Neural cell (in vitro differentiated cells): ENCODE results near the gene SLC25A34. TPM values are rescaled to one million over a fixed set of nuclear protein-coding genes. Genes with fewer than 3 reads are reported as not detected.

Experiments
- H2AFZ ChIP-seq: fragments of 200-600, 300-800 bp; sonication (generic), shearing (Covaris generic); 2 replicates; pipeline ENCODE4 v1.6.0; 2014; ENCODE audit warnings: low read depth, mild to moderate bottlenecking, antibody characterized with exemption, low read length, moderate library complexity
- H3F3A ChIP-seq: fragments of 200-600 bp; shearing (Covaris generic); 2 replicates; pipeline ENCODE4 v1.6.1; 2016; ENCODE audit warnings: mild to moderate bottlenecking, moderate library complexity, mixed read lengths, antibody characterized with exemption, low read length; ENCODE audit not compliant: insufficient read depth, poor library complexity, severe bottlenecking
- H3K27ac ChIP-seq: fragments of 200-600, 300-800 bp; sonication (generic), shearing (Covaris generic); 2 replicates; pipeline ENCODE4 v1.5.1; 2014; ENCODE audit warnings: mild to moderate bottlenecking, low read length, moderate library complexity
- H3K27me3 ChIP-seq: fragments of 300-800, 200-600 bp; sonication (generic), shearing (Covaris generic); 2 replicates; pipeline ENCODE4 v1.6.0; 2014; ENCODE audit warnings: mild to moderate bottlenecking, low read depth, low read length, moderate library complexity; ENCODE audit not compliant: insufficient read depth
- H3K36me3 ChIP-seq: fragments of 300-800, 200-600 bp; sonication (generic), shearing (Covaris generic); 2 replicates; pipeline ENCODE4 v1.5.1; 2014; ENCODE audit warnings: mild to moderate bottlenecking, antibody characterized with exemption, low read length, moderate library complexity; ENCODE audit not compliant: insufficient read depth
- H3K4me2 ChIP-seq: fragments of 300-800, 200-600 bp; sonication (generic), shearing (Covaris generic); 2 replicates; pipeline ENCODE4 v1.6.0; 2014; ENCODE audit warnings: mild to moderate bottlenecking, low read length
- H3K4me3 ChIP-seq: fragments of 300-800, 200-600 bp; sonication (generic), shearing (Covaris generic); 2 replicates; pipeline ENCODE4 v1.5.1; 2014; ENCODE audit warnings: mild to moderate bottlenecking, low read length, moderate library complexity
- H3K79me2 ChIP-seq: fragments of 200-600 bp; shearing (Covaris generic); replicated peaks from 2 replicates; pipeline ENCODE4 v1.6.0; 2014; ENCODE audit warnings: mild to moderate bottlenecking, low read length, moderate library complexity; ENCODE audit not compliant: insufficient read depth
- H3K9ac ChIP-seq: fragments of 300-800, 200-600 bp; sonication (generic), shearing (Covaris generic); 2 replicates; pipeline ENCODE4 v1.6.1; 2016; ENCODE audit warnings: mild to moderate bottlenecking, low read length, mixed read lengths
- H3K9me2 ChIP-seq: fragments of 200-600 bp; shearing (Covaris generic); 2 replicates; pipeline ENCODE4 v1.6.1; 2016; ENCODE audit warnings: mild to moderate bottlenecking, low read length, mixed read lengths; ENCODE audit not compliant: insufficient read depth
- H3K9me3 ChIP-seq: fragments of 200-600, 300-800 bp; sonication (generic), shearing (Covaris generic); 2 replicates; pipeline ENCODE4 v1.6.1; 2016; ENCODE audit warnings: mild to moderate bottlenecking, mixed run types, low read length, moderate library complexity, mixed read lengths
- H4K20me1 ChIP-seq: fragments of 200-600 bp; shearing (Covaris generic); 2 replicates; pipeline ENCODE4 v1.6.1; 2016; ENCODE audit warnings: mild to moderate bottlenecking, mixed run types; ENCODE audit not compliant: insufficient read depth
- EP300 ChIP-seq: fragments of 450-650 bp; conservative IDR thresholded peaks from 2 replicates; pipeline ENCODE4 v1.6.1; 2014; ENCODE audit warnings: antibody characterized with exemption, mild to moderate bottlenecking, moderate library complexity; ENCODE audit not compliant: poor library complexity, severe bottlenecking
- EZH2 ChIP-seq: fragments of 200-600, 300-800 bp; shearing (Covaris generic), sonication (generic); IDR thresholded peaks from 2 replicates; pipeline ENCODE4 v1.6.1; 2014; ENCODE audit warnings: antibody characterized with exemption, low read length, borderline replicate concordance, mild to moderate bottlenecking; ENCODE audit not compliant: insufficient read depth, poor library complexity, severe bottlenecking
- MXI1 ChIP-seq: fragments of 450-650 bp; conservative IDR thresholded peaks from 2 replicates; pipeline ENCODE4 v1.6.1; 2014; ENCODE audit warnings: antibody characterized with exemption, mild to moderate bottlenecking; ENCODE audit not compliant: poor library complexity, severe bottlenecking
- POLR2AphosphoS5 ChIP-seq: IDR thresholded peaks from 2 replicates; pipeline ENCODE4 v1.6.1; 2012
- RAD21 ChIP-seq: fragments of 450-650 bp; conservative IDR thresholded peaks from 2 replicates; pipeline ENCODE4 v1.6.1; 2014; ENCODE audit warnings: antibody characterized with exemption, mild to moderate bottlenecking, moderate library complexity
- SMC3 ChIP-seq: fragments of 450-650 bp; conservative IDR thresholded peaks from 2 replicates; pipeline ENCODE4 v1.6.1; 2014; ENCODE audit warnings: antibody characterized with exemption, mild to moderate bottlenecking, moderate library complexity; ENCODE audit not compliant: poor library complexity
- TAF1 ChIP-seq: IDR thresholded peaks from 2 replicates; pipeline ENCODE4 v1.6.1; 2012; ENCODE audit warnings: low read depth
- polyA plus RNA-seq: library from polyadenylated mRNA; depleted of rRNA; stranded (reverse); fragments of >200 nt; gene quantifications from 2 replicates; pipeline ENCODE4 v1.2.3, GENCODE V29; 2014
- TF ChIP-seq, protein P1 (sequence below): fragments of 450-650 bp; IDR thresholded peaks from 2 replicates; pipeline ENCODE4 v1.5.1; 2014; ENCODE audit warnings: antibody characterized with exemption, mild to moderate bottlenecking, moderate library complexity; ENCODE audit not compliant: poor library complexity, severe bottlenecking
- TF ChIP-seq, protein P2 (sequence below): IDR thresholded peaks from 2 replicates; pipeline ENCODE4 v1.6.1; 2012; ENCODE audit warnings: borderline replicate concordance

Gene SLC25A34
- polyA plus RNA-seq, 1 donor from 2014 or later, result 5.4 TPM

DNA sequence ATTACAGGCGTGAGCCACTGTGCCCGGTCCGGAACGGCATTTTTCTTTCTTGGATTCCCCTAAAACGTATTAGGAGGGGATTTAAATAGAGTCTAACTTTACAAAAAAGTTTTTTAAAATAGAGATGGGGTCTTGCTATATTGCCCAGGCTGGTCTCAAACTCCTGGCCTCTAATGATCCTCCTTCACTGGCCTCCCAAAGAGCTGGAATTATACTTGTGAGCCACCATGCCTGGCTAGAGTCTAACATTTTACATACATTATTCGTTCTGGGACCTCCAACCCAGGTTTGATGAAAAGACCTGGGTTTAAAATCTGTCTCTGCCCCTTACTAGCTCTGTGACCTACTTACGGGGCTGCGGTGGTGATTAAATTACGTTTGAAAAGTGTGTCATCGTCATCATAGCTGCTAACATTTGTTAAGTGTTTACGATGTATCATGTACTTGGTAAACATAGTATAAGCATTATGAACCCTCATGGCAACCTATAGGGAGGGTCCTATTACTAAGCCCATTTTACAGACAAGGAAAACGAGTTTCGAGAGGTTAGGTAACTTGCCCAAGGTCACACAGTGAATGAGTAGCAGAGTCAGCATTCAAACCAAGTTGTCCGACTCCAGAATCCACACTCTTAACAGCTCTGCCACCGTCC is 27.4 kb upstream of the SLC25A34 start:
- no peaks in the 10 kb centered on the region for H3F3A ChIP-seq
- H3K9ac ChIP-seq, result no peak overlapping the region
- H2AFZ ChIP-seq, result no peak overlapping the region
- H3K9me3 ChIP-seq, result no peaks in the 10 kb centered on the region
- no peaks in the 10 kb centered on the region for H3K27me3 ChIP-seq
- TF ChIP-seq EP300, result no peak
- TF ChIP-seq, protein P1, sequence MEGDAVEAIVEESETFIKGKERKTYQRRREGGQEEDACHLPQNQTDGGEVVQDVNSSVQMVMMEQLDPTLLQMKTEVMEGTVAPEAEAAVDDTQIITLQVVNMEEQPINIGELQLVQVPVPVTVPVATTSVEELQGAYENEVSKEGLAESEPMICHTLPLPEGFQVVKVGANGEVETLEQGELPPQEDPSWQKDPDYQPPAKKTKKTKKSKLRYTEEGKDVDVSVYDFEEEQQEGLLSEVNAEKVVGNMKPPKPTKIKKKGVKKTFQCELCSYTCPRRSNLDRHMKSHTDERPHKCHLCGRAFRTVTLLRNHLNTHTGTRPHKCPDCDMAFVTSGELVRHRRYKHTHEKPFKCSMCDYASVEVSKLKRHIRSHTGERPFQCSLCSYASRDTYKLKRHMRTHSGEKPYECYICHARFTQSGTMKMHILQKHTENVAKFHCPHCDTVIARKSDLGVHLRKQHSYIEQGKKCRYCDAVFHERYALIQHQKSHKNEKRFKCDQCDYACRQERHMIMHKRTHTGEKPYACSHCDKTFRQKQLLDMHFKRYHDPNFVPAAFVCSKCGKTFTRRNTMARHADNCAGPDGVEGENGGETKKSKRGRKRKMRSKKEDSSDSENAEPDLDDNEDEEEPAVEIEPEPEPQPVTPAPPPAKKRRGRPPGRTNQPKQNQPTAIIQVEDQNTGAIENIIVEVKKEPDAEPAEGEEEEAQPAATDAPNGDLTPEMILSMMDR, result no peak
- TF ChIP-seq RAD21, result no peak
- no peak for TF ChIP-seq SMC3
- no peak overlapping the region for H3K4me3 ChIP-seq
- no peaks in the 10 kb centered on the region for H4K20me1 ChIP-seq
- H3K36me3 ChIP-seq, result no peaks in the 10 kb centered on the region
- no peak overlapping the region for H3K27ac ChIP-seq
- H3K9me2 ChIP-seq, result no peaks in the 10 kb centered on the region
- no peak overlapping the region for H3K4me2 ChIP-seq
- no peaks in the 10 kb centered on the region for H3K79me2 ChIP-seq

DNA sequence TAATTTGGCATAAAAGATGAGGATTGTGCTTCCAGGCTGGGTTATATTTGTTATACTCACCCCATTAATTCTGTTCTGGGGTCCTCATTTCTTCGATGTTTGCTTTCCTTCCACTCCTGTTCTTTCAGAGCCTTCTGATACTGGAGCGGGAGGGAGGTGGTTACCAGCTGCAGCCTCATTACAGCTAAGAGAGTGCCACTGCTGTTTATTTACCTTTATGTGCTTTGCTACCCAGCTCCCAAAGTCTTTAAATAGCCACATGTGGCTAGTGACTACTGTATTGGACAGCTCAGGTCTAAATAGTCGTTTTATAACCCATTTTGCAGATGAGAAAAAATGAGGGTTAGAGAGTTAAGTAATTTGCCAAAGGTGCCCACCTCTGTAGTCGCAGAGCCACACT is 26.8 kb upstream of the SLC25A34 start:
- Histone ChIP-seq H3K27me3 (no peaks in the 10 kb centered on the region), H3K36me3 (no peaks in the 10 kb centered on the region), H3K79me2 (no peaks in the 10 kb centered on the region), H3K4me2 (no peak overlapping the region), H3K9ac (no peak overlapping the region), H4K20me1 (no peaks in the 10 kb centered on the region), H3K4me3 (no peak overlapping the region), H2AFZ (no peak overlapping the region), H3K9me3 (no peaks in the 10 kb centered on the region), H3K9me2 (no peaks in the 10 kb centered on the region), H3F3A (no peaks in the 10 kb centered on the region), H3K27ac (no peak overlapping the region)
- TF ChIP-seq MXI1, result no peak
- TF ChIP-seq EP300, result no peak
- no peak for TF ChIP-seq EZH2
- no peak for TF ChIP-seq POLR2AphosphoS5

DNA sequence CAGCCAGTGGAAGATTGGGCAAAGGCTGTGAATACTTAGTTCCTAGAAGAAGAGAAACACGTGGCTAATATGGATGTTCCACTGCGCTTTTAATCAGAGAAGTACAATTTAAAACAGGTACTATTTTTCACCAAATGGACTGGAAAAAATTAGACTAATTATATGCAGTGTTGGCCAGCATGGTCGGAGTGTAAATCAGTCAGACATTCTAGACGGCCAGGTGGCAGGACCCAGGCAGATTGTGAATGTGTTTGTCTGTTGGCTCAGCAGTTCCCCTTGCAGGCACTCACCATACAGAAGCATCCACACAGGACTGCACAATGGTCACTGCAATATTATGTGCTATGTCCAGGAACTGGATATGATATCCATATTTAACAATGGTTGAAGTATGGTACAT is 23.9 kb upstream of the SLC25A34 start:
- Histone ChIP-seq H3K4me3 (no peak overlapping the region), H3K27me3 (no peaks in the 10 kb centered on the region), H3K79me2 (no peaks in the 10 kb centered on the region), H4K20me1 (no peaks in the 10 kb centered on the region), H3F3A (no peaks in the 10 kb centered on the region), H2AFZ (no peak overlapping the region), H3K36me3 (no peaks in the 10 kb centered on the region), H3K9me2 (no peaks in the 10 kb centered on the region), H3K27ac (no peak overlapping the region), H3K9me3 (no peaks in the 10 kb centered on the region), H3K9ac (no peak overlapping the region), H3K4me2 (no peak overlapping the region)
- TF ChIP-seq, protein P2, sequence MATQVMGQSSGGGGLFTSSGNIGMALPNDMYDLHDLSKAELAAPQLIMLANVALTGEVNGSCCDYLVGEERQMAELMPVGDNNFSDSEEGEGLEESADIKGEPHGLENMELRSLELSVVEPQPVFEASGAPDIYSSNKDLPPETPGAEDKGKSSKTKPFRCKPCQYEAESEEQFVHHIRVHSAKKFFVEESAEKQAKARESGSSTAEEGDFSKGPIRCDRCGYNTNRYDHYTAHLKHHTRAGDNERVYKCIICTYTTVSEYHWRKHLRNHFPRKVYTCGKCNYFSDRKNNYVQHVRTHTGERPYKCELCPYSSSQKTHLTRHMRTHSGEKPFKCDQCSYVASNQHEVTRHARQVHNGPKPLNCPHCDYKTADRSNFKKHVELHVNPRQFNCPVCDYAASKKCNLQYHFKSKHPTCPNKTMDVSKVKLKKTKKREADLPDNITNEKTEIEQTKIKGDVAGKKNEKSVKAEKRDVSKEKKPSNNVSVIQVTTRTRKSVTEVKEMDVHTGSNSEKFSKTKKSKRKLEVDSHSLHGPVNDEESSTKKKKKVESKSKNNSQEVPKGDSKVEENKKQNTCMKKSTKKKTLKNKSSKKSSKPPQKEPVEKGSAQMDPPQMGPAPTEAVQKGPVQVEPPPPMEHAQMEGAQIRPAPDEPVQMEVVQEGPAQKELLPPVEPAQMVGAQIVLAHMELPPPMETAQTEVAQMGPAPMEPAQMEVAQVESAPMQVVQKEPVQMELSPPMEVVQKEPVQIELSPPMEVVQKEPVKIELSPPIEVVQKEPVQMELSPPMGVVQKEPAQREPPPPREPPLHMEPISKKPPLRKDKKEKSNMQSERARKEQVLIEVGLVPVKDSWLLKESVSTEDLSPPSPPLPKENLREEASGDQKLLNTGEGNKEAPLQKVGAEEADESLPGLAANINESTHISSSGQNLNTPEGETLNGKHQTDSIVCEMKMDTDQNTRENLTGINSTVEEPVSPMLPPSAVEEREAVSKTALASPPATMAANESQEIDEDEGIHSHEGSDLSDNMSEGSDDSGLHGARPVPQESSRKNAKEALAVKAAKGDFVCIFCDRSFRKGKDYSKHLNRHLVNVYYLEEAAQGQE, result no peak
- TF ChIP-seq SMC3 (no peak), MXI1 (no peak), RAD21 (no peak), TAF1 (no peak), EZH2 (no peak), EP300 (no peak), POLR2AphosphoS5 (no peak)
- TF ChIP-seq, protein P1, result no peak
